ENCODE measurements around the gene CASZ1.

Gene CASZ1

GRCh38 chr1:10744029-10744428 lies 52.4 kb downstream of the CASZ1 start:
- DNase-seq = no peak

GRCh38 chr1:10741696-10742095 lies 54.8 kb downstream of the CASZ1 start:
- DNase-seq = no peak

DNA sequence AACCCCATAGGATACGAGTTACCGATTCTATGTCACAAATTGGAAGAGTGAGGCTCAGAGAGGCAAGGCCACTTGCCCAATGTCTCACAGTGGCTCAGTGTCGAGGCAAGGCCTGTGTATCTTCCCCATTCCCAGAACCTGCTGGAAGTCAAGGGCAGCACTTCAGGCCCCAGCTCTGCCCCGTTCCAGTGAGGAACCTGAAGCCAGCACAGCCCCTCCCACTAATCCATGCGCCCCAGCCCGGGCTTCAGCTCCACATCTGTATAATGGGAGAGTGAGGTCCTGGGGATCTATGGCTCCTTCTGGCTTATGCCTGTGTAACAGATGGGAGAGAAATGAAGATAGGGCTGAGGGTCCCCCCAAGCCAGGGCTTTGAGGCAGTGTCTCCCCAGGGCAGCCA lies 56.3 kb downstream of the CASZ1 start:
- DNase-seq = no peak

GRCh38 chr1:10739589-10739988 lies 56.9 kb downstream of the CASZ1 start:
- DNase-seq = no peak

DNA sequence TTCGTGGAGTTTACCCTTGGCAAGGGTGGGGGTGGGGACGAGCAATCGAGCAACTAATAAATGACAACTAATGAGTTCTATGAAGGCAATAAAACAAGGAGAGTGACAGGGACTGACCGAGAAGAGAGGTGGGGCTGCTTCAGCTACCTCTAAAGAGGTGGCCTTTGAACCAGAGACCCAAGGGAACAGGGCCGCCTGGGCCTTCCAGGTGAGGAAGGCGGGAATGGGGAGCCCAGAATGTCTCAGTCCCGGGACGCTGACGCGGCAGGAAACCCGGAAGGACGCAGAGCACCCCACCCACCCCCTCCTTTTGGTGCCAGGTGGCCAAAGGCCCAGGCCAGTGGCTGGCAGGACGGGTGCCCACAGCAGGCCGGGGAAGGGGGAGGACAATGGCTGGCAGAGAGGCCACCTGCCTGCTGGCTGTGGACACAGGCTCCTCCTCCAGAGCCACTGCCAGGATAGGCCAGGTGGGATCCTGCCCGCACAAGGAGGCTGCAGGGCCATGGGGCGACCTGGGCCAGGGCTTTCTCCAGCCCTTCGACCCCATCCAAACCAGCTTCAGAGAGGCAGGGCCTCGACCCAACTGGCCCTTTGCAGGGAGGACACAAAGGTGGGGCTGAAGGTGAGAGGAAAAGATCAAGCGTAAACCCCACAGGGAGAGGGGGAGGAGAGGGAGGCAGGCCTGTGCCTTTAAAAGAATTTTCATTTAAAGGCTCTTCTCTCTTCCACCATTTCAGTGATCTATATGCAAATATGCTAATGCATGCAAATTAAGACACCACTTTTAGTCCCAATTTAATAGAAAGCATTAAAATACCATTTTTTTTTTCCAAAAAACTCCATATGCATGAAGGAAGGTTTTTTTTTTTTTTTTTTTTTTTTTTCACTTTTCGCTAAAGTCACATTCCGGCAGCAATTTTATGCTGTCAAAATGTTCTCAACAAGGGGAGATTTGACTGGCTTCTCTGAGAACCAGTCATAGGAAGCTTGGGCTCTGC lies 58.1 kb downstream of the CASZ1 start:
- no peak for DNase-seq

GRCh38 chr1:10737651-10738050 lies 58.8 kb downstream of the CASZ1 start:
- no peak for DNase-seq

- DNase-seq = no peak
These were observed 59.5 kb downstream of the CASZ1 start for GRCh38 chr1:10736634-10737586.

DNA sequence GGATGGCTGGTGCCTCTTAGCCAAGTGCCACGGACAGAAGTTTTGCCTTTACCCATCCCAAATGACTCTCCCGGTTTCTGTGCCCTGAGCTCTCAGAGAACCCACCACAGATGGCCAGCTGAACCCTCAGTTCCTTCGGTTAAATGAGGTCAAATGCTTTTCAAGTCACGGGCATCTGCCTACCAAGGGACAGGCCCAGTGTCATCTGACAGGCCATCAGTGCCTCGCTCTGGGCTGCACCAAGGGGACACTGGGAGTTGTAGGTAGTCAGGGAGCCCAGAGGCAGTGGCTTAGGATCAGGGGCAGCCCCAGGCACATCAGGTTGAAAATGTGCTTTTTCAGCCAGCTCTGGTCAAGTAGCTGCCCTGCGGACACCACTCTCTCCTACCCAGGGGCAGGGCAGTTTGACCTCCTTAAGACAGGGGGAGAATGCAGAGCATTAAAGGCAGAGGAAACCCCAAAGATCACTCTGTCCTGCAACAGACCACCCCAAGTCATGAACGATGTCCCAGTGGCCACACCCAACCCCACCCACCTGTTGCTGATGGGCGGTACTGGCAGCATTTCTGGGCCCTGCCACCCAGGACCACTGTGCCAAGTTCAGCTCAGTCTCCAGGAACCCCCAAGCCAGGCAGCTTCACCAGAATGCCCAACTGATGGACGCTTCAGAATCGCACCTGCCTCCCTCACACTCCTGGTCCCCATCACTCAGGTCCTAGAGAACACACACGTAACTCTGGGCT lies 60.7 kb downstream of the CASZ1 start:
- DNase-seq = no peak

- DNase-seq = no peak
These were observed 61.4 kb downstream of the CASZ1 start for GRCh38 chr1:10734962-10735544.

GRCh38 chr1:10734375-10734774 lies 62.1 kb downstream of the CASZ1 start:
- no peak for DNase-seq

GRCh38 chr1:10733474-10734366 lies 62.7 kb downstream of the CASZ1 start:
- DNase-seq = no peak

- no peak for DNase-seq
These were observed 65.5 kb downstream of the CASZ1 start for GRCh38 chr1:10730985-10731384.

- DNase-seq = no peak
These were observed 67.6 kb downstream of the CASZ1 start for GRCh38 chr1:10728595-10729410.

- DNase-seq = no peak
These were observed 68.7 kb downstream of the CASZ1 start for GRCh38 chr1:10727751-10728232.

GRCh38 chr1:10726355-10726754 lies 70.1 kb downstream of the CASZ1 start:
- DNase-seq = no peak

DNA sequence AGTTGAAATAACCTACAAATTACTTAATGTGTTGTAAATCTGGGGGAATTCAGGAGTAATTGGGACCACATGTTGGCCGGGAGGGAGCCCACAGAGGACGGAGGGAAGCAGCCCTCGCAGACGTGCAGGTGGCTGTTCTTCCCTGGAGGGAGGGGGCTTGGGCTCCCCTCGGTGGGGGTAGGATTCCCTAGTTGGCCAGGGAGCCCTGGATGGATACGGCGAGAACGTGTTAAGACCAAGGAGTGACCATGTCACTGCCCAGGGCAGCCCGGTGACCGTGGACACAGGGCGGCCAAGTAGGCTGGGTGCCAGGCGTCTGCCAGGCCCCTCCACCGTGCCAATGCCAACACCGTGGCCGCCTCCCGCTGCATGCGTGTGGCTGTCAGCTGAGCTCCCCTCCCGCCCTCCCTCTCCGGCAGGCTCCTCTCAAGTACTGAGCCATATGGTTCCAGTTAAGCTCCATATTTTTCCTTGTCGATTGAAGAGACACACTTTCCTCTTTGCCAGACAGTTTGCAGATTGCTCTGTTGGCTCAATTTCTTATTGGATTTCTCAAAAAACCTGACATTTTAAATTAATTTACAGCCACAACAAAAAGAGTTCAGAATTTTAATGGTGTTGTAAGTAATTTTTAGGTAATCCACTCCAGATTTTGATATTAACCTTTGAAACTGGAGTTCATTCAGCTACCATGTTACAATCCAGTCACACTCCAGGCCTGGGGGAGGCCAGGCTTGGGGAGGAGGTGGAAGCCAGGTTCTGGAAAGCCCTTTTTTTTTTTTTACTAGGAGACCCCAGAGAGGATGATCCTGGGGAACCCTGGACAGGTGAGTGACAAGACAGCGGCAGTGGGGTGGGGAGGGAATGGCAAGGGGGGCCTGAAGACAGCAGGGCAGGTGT lies 71.2 kb downstream of the CASZ1 start:
- no peak for DNase-seq

GRCh38 chr1:10724511-10724910 lies 71.9 kb downstream of the CASZ1 start:
- DNase-seq = no peak

DNA sequence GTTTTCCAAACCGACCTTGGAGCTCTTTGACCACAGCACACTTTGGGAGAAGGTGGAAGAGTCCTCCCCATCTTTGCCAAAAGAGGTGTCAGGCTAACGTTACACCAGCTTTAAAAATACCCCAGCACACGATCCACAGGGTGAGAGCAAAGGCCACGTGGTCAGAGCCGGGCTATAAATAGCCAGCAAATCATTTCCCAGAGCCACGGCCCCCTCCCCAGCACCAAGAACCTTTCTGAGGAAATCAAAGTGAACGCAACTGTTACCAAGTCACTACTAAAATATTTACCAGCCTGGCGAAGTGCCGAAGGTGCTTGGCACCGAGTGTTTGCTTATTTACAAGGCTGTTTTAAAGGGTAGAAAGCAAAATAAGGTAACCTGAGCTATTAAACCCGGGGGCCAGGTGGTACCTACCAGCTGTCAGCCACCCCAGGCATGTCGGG lies 72.4 kb downstream of the CASZ1 start:
- no peak for DNase-seq

- no peak for DNase-seq
These were observed 73.1 kb downstream of the CASZ1 start for GRCh38 chr1:10723317-10723716.
